GM12874 (cell line): ENCODE results near the gene NCK2.

ENCODE experiments used
- TF ChIP-seq, protein P1 (sequence below): IDR thresholded peaks from 2 replicates; pipeline ENCODE4 v1.5.1; 2011; ENCODE audit warnings: low read depth, mild to moderate bottlenecking, control low read depth, low read length, moderate library complexity; ENCODE audit not compliant: insufficient read depth

Gene NCK2

GRCh38 chr2:105866216-105867185 is 121.8 kb downstream of the NCK2 start:
- TF ChIP-seq, protein P1, sequence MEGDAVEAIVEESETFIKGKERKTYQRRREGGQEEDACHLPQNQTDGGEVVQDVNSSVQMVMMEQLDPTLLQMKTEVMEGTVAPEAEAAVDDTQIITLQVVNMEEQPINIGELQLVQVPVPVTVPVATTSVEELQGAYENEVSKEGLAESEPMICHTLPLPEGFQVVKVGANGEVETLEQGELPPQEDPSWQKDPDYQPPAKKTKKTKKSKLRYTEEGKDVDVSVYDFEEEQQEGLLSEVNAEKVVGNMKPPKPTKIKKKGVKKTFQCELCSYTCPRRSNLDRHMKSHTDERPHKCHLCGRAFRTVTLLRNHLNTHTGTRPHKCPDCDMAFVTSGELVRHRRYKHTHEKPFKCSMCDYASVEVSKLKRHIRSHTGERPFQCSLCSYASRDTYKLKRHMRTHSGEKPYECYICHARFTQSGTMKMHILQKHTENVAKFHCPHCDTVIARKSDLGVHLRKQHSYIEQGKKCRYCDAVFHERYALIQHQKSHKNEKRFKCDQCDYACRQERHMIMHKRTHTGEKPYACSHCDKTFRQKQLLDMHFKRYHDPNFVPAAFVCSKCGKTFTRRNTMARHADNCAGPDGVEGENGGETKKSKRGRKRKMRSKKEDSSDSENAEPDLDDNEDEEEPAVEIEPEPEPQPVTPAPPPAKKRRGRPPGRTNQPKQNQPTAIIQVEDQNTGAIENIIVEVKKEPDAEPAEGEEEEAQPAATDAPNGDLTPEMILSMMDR: no peak

- TF ChIP-seq, protein P1: no peak
Measured at GRCh38 chr2:105867587-105867986, 122.9 kb downstream of the NCK2 start.

DNA sequence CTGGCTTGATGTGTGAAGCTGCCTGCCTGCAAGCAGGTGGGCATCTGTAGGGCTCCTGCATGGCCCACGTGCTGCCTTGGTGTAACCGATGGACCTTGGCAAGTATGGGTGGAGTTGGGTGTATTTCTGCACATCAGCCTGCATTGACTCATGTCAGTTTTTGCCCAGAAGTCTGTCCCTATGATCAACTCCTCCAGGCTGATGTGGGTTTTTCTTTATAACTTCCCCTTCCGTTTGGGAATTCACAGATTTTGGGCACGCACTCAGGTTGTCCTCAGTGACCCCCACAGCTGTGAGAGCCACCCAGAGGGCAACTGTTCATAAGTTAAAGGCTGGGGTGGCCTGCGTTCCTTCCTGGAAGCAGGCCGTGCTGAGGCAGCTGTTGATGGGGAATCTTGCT is 123.3 kb downstream of the NCK2 start:
- TF ChIP-seq, protein P1: no peak

GRCh38 chr2:105869341-105869740 is 124.6 kb downstream of the NCK2 start:
- TF ChIP-seq, protein P1: no peak

- TF ChIP-seq, protein P1: no peak
Measured at GRCh38 chr2:105870062-105870461, 125.3 kb downstream of the NCK2 start.

- TF ChIP-seq, protein P1: no peak
Measured at GRCh38 chr2:105870858-105871257, 126.1 kb downstream of the NCK2 start.

- TF ChIP-seq, protein P1: no peak
Measured at GRCh38 chr2:105872142-105872728, 127.5 kb downstream of the NCK2 start.
